OCI-LY1 (cell line): ENCODE results near the gene CFAP99.

Experiments
- H2AFZ ChIP-seq: fragments of 200-600 bp; sonication (generic), shearing (Covaris generic); 2 replicates; pipeline ENCODE4 v1.6.0; 2014; ENCODE audit warnings: antibody characterized with exemption, mild to moderate bottlenecking, low read length
- H3F3A ChIP-seq: fragments of 200-600 bp; sonication (generic), shearing (Covaris generic); 2 replicates; pipeline ENCODE4 v1.6.0; 2014; ENCODE audit warnings: mild to moderate bottlenecking, antibody characterized with exemption, low read length, moderate library complexity; ENCODE audit not compliant: insufficient read depth
- H3K27ac ChIP-seq: fragments of 200-600 bp; sonication (generic); 2 replicates; pipeline ENCODE4 v1.5.1; 2014; ENCODE audit warnings: low read length, mixed run types, mild to moderate bottlenecking, low read depth; ENCODE audit not compliant: poor library complexity, severe bottlenecking
- H3K27me3 ChIP-seq: fragments of 200-600 bp; sonication (generic); 2 replicates; pipeline ENCODE4 v1.6.0; 2014; ENCODE audit warnings: antibody characterized with exemption, mild to moderate bottlenecking, low read length, moderate library complexity; ENCODE audit not compliant: insufficient read depth
- H3K36me3 ChIP-seq: fragments of 200-600 bp; sonication (generic); 2 replicates; pipeline ENCODE4 v1.6.1; 2014; ENCODE audit warnings: mild to moderate bottlenecking, antibody characterized with exemption, low read length, moderate library complexity, mixed read lengths; ENCODE audit not compliant: insufficient read depth
- H3K4me1 ChIP-seq: fragments of 200-600 bp; sonication (generic); 2 replicates; pipeline ENCODE4 v1.5.1; 2014; ENCODE audit warnings: mild to moderate bottlenecking, low read length, moderate library complexity; ENCODE audit not compliant: insufficient read depth, severe bottlenecking
- H3K4me2 ChIP-seq: fragments of 200-600 bp; sonication (generic), shearing (Covaris generic); 2 replicates; pipeline ENCODE4 v1.6.1; 2014; ENCODE audit warnings: low read length
- H3K4me3 ChIP-seq: fragments of 200-600 bp; sonication (generic); 2 replicates; pipeline ENCODE4 v1.5.1; 2014; ENCODE audit warnings: low read length, low read depth, mild to moderate bottlenecking, mixed read lengths; ENCODE audit not compliant: poor library complexity, severe bottlenecking
- H3K79me2 ChIP-seq: fragments of 200-600 bp; shearing (Covaris generic); 2 replicates; pipeline ENCODE4 v1.6.1; 2016; ENCODE audit warnings: mixed run types, low read length, mixed read lengths; ENCODE audit not compliant: insufficient read depth
- H3K9ac ChIP-seq: fragments of 200-600 bp; sonication (generic), shearing (Covaris generic); 2 replicates; pipeline ENCODE4 v1.6.1; 2014; ENCODE audit warnings: mild to moderate bottlenecking, low read length, mixed read lengths
- H3K9me2 ChIP-seq: fragments of 200-600 bp; sonication (generic), shearing (Covaris generic); 2 replicates; pipeline ENCODE4 v1.6.1; 2014; ENCODE audit warnings: low read depth, mild to moderate bottlenecking, low read length, mixed read lengths
- H3K9me3 ChIP-seq: fragments of 200-600 bp; shearing (Covaris generic); 2 replicates; pipeline ENCODE4 v1.6.1; 2014; ENCODE audit warnings: low read length, mixed read lengths
- H4K20me1 ChIP-seq: fragments of 200-600 bp; sonication (generic), shearing (Covaris generic); 2 replicates; pipeline ENCODE4 v1.6.0; 2016; ENCODE audit warnings: mild to moderate bottlenecking, low read length; ENCODE audit not compliant: insufficient read depth
- CTCF ChIP-seq: fragments of 200-600 bp; sonication (generic), shearing (Covaris generic); IDR thresholded peaks from 2 replicates; pipeline ENCODE4 v1.5.1; 2017; ENCODE audit warnings: mild to moderate bottlenecking, antibody characterized with exemption, low read length, moderate library complexity, mixed read lengths
- EZH2 ChIP-seq: fragments of 200-600 bp; sonication (generic), shearing (Covaris generic); IDR thresholded peaks from 2 replicates; pipeline ENCODE4 v1.8.0; 2017; ENCODE audit warnings: borderline replicate concordance, mixed run types, mild to moderate bottlenecking, antibody characterized with exemption, low read length, moderate library complexity, mixed read lengths

CFAP99 gene

GRCh38 chr4:2388429-2389182, 30.1 kb upstream of the CFAP99 start:
- no peaks in the 10 kb centered on the region for H3K79me2 ChIP-seq
- TF ChIP-seq CTCF (no peak), EZH2 (no peak)
- no peaks in the 10 kb centered on the region for H3K36me3 ChIP-seq
- H3K4me2 ChIP-seq = no peak overlapping the region
- H3K9me3 ChIP-seq = no peaks in the 10 kb centered on the region
- H3K4me1 ChIP-seq = no peaks in the 10 kb centered on the region
- H4K20me1 ChIP-seq = no peaks in the 10 kb centered on the region
- H3F3A ChIP-seq = no peaks in the 10 kb centered on the region
- H3K9ac ChIP-seq = no peak overlapping the region
- no peaks in the 10 kb centered on the region for H3K9me2 ChIP-seq
- no peaks in the 10 kb centered on the region for H3K27me3 ChIP-seq
- H3K4me3 ChIP-seq = no peak overlapping the region
- H2AFZ ChIP-seq = no peak overlapping the region
- H3K27ac ChIP-seq = no peak overlapping the region

GRCh38 chr4:2389691-2390090, 29.1 kb upstream of the CFAP99 start:
- Histone ChIP-seq H3K79me2 (no peaks in the 10 kb centered on the region), H3K27me3 (no peaks in the 10 kb centered on the region), H3K4me2 (no peak overlapping the region), H3K27ac (no peak overlapping the region), H3K9me3 (no peaks in the 10 kb centered on the region), H3K36me3 (no peaks in the 10 kb centered on the region), H3K4me3 (no peak overlapping the region), H3K9me2 (no peaks in the 10 kb centered on the region), H3K9ac (no peak overlapping the region), H3K4me1 (no peaks in the 10 kb centered on the region), H4K20me1 (no peaks in the 10 kb centered on the region), H3F3A (no peaks in the 10 kb centered on the region), H2AFZ (no peak overlapping the region)
- TF ChIP-seq CTCF (no peak), EZH2 (no peak)

GRCh38 chr4:2390146-2390545, 28.6 kb upstream of the CFAP99 start:
- H3K36me3 ChIP-seq = no peaks in the 10 kb centered on the region
- no peak overlapping the region for H3K9ac ChIP-seq
- no peaks in the 10 kb centered on the region for H4K20me1 ChIP-seq
- H3F3A ChIP-seq = no peaks in the 10 kb centered on the region
- H3K9me2 ChIP-seq = no peaks in the 10 kb centered on the region
- no peaks in the 10 kb centered on the region for H3K4me1 ChIP-seq
- no peak overlapping the region for H3K4me2 ChIP-seq
- H3K27me3 ChIP-seq = no peaks in the 10 kb centered on the region
- no peaks in the 10 kb centered on the region for H3K79me2 ChIP-seq
- no peak overlapping the region for H2AFZ ChIP-seq
- H3K4me3 ChIP-seq = no peak overlapping the region
- H3K9me3 ChIP-seq = no peaks in the 10 kb centered on the region
- no peak overlapping the region for H3K27ac ChIP-seq
- TF ChIP-seq CTCF = no peak
- TF ChIP-seq EZH2 = no peak
